A673 (cell line): ENCODE data around the gene CMBL. TPM values are rescaled to one million over a fixed set of nuclear protein-coding genes. Genes with fewer than 3 reads are reported as not detected.

Source experiments
- BruUV-seq: library from RNA; stranded (reverse); fragments of 400-500 nt; replicated peaks from 2 replicates; lab custom pipeline; 2021; lab: Mats Ljungman, UMichigan
- CTCF ChIA-PET: fragments of 300-600 bp; sonication (Branson Sonifier 250); formaldehyde crosslinking; loops from one replicate; lab custom pipeline; 2022; ENCODE audit warnings: antibody characterized with exemption; lab: Charles Lee
- POLR2A ChIA-PET: fragments of 300-600 bp; sonication (Branson Sonifier 250); formaldehyde crosslinking; loops from one replicate; lab custom pipeline; 2022; ENCODE audit warnings: antibody characterized with exemption; ENCODE audit not compliant: low non-redundant PET; lab: Charles Lee
- DNase-seq: peaks from one replicate; pipeline ENCODE4 v3.0.0-alpha.2; 2015; ENCODE audit warnings: low spot score
- H3K27ac ChIP-seq: fragments of 200-600 bp; sonication (generic); 2 replicates; pipeline ENCODE4 v1.5.1; 2016; ENCODE audit warnings: mixed run types, low read depth, mild to moderate bottlenecking, mixed read lengths, antibody characterized with exemption, low read length; ENCODE audit not compliant: poor library complexity, severe bottlenecking
- H3K27me3 ChIP-seq: fragments of 200-600 bp; sonication (generic); replicated peaks from 2 replicates; pipeline ENCODE4 v1.6.1; 2017; ENCODE audit warnings: mixed run types, low read depth, mild to moderate bottlenecking, mixed read lengths, antibody characterized with exemption, low read length; ENCODE audit not compliant: insufficient read depth, poor library complexity
- H3K36me3 ChIP-seq: fragments of 200-600 bp; sonication (generic); 2 replicates; pipeline ENCODE4 v1.6.1; 2016; ENCODE audit warnings: mixed run types, mild to moderate bottlenecking, mixed read lengths, antibody characterized with exemption, low read length; ENCODE audit not compliant: insufficient read depth, poor library complexity, severe bottlenecking
- H3K4me1 ChIP-seq: fragments of 200-600 bp; sonication (generic); 2 replicates; pipeline ENCODE4 v1.6.1; 2017; ENCODE audit warnings: mixed run types, mild to moderate bottlenecking, mixed read lengths, antibody characterized with exemption, low read length; ENCODE audit not compliant: insufficient read depth, poor library complexity, severe bottlenecking
- H3K4me3 ChIP-seq: fragments of 200-600 bp; sonication (generic); 2 replicates; pipeline ENCODE4 v1.5.1; 2016; ENCODE audit warnings: low read depth, mixed run types, mild to moderate bottlenecking, mixed read lengths, low read length; ENCODE audit not compliant: poor library complexity, severe bottlenecking
- H3K9me3 ChIP-seq: fragments of 200-600 bp; sonication (generic); 2 replicates; pipeline ENCODE4 v1.6.1; 2016; ENCODE audit warnings: mixed run types, low read depth, mild to moderate bottlenecking, mixed read lengths, antibody characterized with exemption, low read length; ENCODE audit not compliant: poor library complexity, severe bottlenecking
- EZH2 ChIP-seq: fragments of 200-600 bp; sonication (generic); IDR thresholded peaks from 2 replicates; pipeline ENCODE4 v1.6.1; 2017; ENCODE audit warnings: borderline replicate concordance, low read depth, mild to moderate bottlenecking, mixed read lengths, antibody characterized with exemption, low read length; ENCODE audit not compliant: poor library complexity, severe bottlenecking
- intact Hi-C: fragments of 100-400 bp; cut with micrococcal nuclease; formaldehyde crosslinking; loops from one replicate; pipeline ENCODE4 v1.10.0; 2022; ENCODE audit not compliant: unreplicated experiment
- total RNA-seq: library from RNA; stranded (reverse); gene quantifications from 2 replicates; pipeline ENCODE4 v1.2.3, GENCODE V29; 2021
- TF ChIP-seq, protein P1 (sequence below): fragments of 300-800, 200-600 bp; sonication (generic); conservative IDR thresholded peaks from 2 replicates; pipeline ENCODE4 v1.5.1; 2017; ENCODE audit warnings: low read depth, mild to moderate bottlenecking, antibody characterized with exemption, low read length, moderate library complexity, mixed read lengths

CMBL gene
- total RNA-seq, 1 experiment from 2014 or later: 17.2 TPM

DNA sequence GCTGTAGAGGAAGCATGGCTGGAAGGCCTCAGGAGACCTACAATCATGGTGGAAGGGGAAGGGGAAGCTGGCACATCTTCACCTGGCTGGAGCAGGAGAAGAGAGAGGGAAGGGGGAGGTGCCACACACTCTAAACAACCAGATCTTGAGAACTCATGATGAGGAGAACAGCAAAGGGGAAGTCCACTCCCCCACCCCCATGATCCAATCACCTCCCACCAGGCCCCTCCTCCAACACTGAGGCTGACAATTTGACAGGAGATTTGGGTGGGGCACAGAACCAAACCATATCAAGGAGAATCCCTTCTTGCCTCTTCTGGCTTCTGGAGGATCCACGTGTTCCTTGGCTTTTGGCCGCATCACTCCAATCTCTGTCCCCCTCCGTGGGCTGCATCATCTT lies 13.1 kb upstream of the CMBL start:
- POLR2A ChIA-PET: no interaction called here
- H3K4me1 ChIP-seq: no peaks in the 10 kb centered on the region
- H3K27ac ChIP-seq: no peak overlapping the region
- DNase-seq: no peak
- intact Hi-C loops: no loop called here
- TF ChIP-seq, protein P1, sequence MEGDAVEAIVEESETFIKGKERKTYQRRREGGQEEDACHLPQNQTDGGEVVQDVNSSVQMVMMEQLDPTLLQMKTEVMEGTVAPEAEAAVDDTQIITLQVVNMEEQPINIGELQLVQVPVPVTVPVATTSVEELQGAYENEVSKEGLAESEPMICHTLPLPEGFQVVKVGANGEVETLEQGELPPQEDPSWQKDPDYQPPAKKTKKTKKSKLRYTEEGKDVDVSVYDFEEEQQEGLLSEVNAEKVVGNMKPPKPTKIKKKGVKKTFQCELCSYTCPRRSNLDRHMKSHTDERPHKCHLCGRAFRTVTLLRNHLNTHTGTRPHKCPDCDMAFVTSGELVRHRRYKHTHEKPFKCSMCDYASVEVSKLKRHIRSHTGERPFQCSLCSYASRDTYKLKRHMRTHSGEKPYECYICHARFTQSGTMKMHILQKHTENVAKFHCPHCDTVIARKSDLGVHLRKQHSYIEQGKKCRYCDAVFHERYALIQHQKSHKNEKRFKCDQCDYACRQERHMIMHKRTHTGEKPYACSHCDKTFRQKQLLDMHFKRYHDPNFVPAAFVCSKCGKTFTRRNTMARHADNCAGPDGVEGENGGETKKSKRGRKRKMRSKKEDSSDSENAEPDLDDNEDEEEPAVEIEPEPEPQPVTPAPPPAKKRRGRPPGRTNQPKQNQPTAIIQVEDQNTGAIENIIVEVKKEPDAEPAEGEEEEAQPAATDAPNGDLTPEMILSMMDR: no peak
- no peak for TF ChIP-seq EZH2
- H3K27me3 ChIP-seq: no peaks in the 10 kb centered on the region
- H3K36me3 ChIP-seq: no peaks in the 10 kb centered on the region
- H3K9me3 ChIP-seq: no peaks in the 10 kb centered on the region
- CTCF ChIA-PET: no interaction called here
- H3K4me3 ChIP-seq: no peak overlapping the region
- no TSS peak for BruUV-seq

DNA sequence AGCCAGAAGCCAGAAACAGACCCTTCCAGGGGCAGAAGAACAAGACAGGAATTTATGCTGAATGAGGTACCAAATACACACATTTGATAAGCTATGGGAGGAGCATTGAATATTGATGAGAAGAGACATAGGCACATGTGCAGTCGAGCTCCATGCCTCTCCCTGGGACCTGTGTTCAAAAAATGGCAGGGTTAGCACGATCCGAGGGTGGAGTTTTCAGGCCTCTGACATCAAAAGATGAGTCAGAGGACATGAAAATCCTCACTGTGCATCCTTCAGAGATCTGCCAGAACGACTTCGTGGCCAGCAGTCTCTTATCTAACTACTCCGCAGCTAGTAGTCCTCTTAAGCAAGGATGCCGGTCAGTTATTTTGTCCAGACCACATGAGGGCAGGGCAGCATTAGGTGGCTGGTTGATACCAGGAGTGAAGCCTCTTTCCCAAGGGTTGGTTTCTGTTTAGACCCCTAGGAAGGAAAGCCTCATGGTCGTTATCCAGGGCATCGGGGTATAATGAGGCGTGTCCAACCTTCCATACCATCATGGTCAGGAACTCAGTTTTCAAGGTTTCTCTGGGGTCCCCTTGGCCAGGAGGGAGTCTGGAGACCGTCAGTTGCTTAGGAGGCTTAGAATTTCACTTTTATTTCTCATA lies 11.6 kb upstream of the CMBL start:
- Histone ChIP-seq H3K4me3 (no peak overlapping the region), H3K4me1 (no peaks in the 10 kb centered on the region), H3K27me3 (no peaks in the 10 kb centered on the region), H3K27ac (no peak overlapping the region), H3K36me3 (no peaks in the 10 kb centered on the region), H3K9me3 (no peaks in the 10 kb centered on the region)
- DNase-seq: no peak
- ChIA-PET CTCF (no interaction called here), POLR2A (no interaction called here)
- no peak for TF ChIP-seq EZH2
- TF ChIP-seq, protein P1: no peak
- intact Hi-C loops: no loop called here
- no TSS peak for BruUV-seq

DNA sequence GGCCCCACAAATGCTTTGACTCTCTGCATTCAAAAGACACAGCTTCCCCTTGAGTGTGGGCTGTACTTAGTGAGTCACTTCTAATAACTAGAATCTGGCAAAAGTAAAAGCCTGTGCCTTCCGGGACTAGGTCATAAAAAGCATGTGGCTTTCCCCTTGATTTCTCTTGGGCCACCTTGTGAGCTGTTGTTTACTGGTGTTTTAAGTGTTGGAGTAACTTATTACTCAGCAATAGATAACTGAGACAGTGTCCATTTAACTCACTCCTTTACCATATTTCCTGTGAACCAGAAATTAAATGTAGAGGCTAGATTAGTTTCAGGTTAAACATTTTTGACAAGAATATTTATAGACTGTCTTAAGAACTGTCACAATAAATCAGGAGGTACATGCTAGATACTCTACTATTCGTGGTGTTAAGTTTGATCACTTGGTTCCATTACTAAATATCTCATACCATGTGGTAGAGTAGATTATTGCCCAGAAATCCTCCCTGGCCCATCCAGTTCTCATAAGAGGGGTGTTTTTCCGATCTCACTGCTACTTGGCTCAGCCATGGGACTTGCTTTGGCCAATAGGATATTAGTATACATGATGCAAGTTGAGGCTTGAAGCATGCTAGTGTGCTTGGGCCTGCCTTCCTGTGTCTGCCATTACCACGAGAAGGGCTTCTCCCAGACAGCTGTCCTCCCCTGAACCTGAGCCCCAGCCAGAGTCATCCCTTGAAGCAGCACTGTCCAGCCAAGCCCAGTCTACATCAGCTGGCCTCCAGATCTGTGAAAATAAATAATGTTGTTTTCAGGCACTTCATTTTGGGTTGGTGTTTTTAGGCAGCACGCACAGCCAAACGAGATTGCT lies 10.4 kb upstream of the CMBL start:
- Histone ChIP-seq H3K36me3 (no peaks in the 10 kb centered on the region), H3K27ac (no peak overlapping the region), H3K4me3 (no peak overlapping the region), H3K4me1 (no peaks in the 10 kb centered on the region), H3K9me3 (no peaks in the 10 kb centered on the region), H3K27me3 (no peaks in the 10 kb centered on the region)
- peak; percentile 53 for DNase-seq
- intact Hi-C loops: no loop called here
- TF ChIP-seq, protein P1: no peak
- no peak for TF ChIP-seq EZH2
- BruUV-seq: no TSS peak
- ChIA-PET POLR2A (no interaction called here), CTCF (no interaction called here)
